GM19463 (cell line): Measurements from ENCODE around the gene FUT2.
"Not testable (repeated sequence)": the region's sequence is repeated elsewhere in the genome, so short reads cannot be mapped to it uniquely, and the experiment has no call there.

ENCODE experiments used
- ATAC-seq: cut with Tn5 transposase; IDR thresholded peaks from one replicate; pipeline ENCODE4 v1.9.1; 2021; ENCODE audit warnings: mild to moderate bottlenecking, moderate library complexity; ENCODE audit not compliant: unreplicated experiment

Gene FUT2

GRCh38 chr19:48670699-48671445 is 24.9 kb upstream of the FUT2 start:
- ATAC-seq, result no peak

DNA sequence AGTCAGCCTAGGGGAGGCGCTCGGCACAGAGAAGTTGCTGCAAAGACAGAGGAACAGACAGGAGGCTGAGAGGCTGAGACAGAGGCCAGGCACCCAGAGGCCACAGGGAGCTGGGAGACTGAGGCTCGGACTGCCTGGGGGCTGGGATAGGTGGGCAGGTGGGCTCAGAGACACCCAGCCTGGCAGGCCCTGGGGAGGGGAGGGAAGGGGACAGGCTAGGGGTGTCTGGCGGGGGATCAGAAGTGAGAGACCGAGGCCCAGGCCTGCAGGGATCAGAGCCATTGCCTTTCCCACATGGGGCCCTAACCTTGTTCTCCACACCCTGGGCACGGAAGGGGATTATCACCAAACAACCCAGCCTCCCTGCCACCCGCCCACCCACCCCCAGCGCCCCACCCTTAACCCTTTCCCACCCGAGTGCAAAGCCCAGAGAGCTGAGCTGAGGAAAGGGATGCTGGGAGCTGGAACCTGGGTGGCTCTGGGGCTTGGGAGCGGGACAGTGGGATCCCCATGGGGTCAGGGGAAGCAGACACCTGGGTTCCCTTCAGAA is 24.2 kb upstream of the FUT2 start:
- no peak for ATAC-seq

DNA sequence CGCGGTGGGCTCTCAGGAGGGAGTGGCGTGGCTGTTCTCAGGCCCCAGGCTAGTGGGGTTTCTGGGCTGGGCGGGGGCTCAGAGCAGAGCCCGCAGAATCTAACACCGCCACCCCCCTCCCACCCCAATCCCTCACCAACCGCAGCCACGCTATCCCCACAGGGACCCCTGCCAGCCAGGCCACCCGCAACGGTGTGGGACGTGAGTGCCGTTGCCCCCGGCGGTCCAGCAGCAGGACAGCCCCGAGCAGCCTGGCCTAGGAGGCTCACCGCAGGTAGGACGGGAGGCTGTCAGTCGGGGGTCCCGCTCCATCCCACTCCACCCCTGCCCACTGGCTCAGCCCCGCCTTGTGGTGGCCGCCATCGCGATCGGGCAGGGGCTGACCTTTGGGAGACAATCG is 22.8 kb upstream of the FUT2 start, which contains the start of gene NTN5:
TSS of gene NTN5 (minus strand) at position 24 of the 400 bp plus-strand sequence. CDS start 2,031 bp downstream, outside the sequence.
- no peak for ATAC-seq

DNA sequence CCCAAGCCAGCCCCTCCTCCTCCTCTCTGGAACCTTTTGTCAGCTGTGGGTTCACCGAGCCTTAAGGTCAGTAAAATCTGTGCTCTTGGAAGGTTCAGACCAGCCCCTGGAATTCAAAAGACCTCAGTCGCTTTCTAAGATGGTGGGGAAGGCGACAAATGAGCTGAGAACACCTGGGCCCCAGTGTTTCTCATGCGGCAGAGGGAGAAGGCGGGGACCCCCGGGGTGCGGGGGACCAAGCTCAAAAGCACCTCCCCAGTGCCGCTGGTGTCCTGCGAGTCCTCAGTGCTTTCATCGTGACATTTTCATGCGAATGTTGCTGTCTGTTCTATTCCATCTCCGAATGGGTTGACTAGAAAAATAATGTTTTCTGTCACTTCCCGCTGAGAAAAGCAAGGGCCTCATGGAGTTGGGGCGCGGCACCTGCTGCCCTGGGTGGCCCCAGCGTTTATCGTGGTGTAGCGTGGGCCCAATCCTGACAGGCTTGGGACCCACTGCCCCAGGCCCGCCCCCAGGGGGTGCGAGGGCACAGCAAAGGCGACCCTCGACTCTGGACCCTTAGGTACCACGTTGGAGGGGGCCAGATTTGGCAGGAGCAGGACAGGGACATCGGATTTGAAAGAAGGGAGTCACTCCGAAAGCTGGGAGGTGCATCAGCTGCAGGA is 22.2 kb upstream of the FUT2 start:
- ATAC-seq, result no peak

DNA sequence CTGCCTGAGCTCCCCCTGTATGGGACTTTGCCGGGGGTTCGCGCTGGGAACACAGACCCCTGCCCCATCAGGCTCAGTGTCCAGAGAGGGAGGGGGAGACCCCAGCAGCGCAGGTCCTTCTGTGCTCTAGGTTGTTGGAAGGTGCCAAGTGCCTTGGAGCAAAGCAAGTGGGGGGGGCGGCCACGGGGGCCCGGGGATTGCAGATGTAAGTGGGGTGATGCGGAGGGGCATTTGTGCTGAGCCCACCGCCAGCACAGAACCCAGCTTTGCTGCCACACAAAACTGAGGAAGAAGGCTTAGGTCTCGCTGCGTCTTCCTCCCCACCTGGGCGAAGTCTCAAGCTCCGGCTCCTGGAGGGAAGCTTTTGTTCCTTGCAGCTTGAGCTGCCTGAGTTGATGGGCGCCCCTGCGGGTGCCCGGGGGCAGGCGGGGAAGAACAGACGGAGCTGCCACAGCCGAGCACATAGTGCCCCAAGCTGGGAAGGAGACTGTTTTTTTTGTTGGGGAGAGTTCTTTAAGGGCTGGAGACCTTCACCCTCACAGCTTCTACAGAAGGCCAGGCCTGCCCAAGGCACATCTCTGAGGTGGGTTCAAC is 21.5 kb upstream of the FUT2 start:
- no peak for ATAC-seq

DNA sequence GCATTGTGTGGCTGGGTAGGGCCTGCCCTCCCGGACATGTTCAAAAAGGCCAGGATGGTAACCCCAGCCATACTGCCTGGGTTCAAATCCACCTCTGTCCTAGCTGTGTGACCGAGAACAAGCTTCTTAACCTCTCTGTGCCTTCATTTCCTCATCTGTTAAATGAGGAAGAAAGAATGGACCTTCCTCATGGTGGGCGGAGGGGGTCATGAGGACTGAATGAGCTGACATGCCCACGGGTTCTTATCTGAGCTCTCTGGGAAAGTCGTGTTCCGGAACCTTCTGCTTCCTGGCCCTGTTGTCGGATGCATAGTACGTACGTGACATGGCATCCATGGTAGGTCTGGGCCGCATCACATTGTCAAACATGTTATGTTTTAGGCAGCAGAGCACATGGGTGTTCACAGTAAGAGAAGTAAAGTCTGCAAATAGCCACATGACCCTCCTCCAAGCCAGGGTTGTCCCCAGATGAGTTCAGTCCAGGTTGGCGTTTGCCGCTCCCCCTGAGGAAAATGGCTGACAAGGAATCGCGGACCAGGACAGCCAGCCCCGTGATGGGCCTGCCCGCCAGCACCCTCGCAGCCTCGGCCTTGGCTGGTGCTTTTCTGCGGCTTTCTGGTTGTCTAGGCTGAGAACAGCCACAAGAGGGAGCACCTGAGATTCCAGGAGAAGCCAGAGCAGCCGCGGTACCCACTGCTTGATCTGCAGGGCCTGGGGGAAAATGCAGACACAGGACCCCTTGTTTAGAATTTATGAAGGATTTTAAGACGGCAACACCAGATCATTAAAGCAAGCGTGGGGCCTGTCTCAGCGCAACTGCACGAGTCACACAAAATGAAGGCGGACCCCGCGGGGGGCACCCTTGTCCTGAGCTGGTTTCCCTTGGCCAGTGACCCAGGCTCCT is 20.6 kb upstream of the FUT2 start:
- no peak for ATAC-seq

GRCh38 chr19:48676487-48676886 is 19.3 kb upstream of the FUT2 start:
- ATAC-seq, result no peak

- no peak for ATAC-seq
These were observed 18.9 kb upstream of the FUT2 start for GRCh38 chr19:48676887-48677286.

- ATAC-seq, result no peak
These were observed 17.6 kb upstream of the FUT2 start for GRCh38 chr19:48678201-48678600.

DNA sequence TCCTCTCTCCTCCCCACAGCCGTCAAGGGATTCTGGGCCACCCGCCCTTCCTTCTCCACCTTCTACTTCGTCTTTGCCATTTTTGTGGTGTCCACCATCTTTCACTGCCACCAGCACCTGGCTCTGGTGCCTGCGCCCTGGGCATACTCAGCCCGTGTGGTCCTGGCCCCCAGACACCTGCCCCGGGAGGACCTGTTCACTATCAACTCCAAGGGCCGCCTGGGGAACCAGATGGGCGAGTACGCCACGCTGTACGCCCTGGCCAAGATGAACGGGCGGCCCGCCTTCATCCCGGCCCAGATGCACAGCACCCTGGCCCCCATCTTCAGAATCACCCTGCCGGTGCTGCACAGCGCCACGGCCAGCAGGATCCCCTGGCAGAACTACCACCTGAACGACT is 15.8 kb upstream of the FUT2 start:
- ATAC-seq, result not testable (repeated sequence)

DNA sequence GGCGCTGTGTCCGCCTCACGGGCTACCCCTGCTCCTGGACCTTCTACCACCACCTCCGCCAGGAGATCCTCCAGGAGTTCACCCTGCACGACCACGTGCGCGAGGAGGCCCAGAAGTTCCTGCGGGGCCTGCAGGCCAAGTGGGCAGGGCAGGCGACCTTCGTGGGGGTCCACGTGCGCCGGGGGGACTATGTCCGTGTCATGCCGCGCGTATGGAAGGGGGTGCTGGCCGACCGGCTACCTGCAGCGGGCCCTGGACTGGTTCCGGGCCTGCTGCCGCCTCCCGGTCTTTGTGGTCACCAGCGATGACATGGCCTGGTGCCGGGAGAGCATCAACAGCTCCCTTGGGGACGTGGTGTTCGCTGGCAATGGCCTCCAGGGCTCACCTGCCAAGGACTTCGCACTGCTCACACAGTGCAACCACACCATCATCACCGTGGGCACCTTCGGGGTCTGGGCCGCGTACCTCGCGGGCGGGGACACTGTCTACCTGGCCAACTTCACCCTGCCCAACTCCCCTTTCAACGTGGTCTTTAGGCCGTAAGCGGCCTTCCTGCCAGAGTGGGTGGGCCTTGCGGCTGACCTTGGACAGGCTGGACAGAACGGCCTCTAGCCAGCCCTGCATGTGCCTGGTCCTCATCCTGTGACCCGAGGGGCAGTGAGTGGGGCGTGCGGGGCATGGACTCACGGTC is 15.2 kb upstream of the FUT2 start:
- ATAC-seq, result no peak

GRCh38 chr19:48681127-48681470 is 14.7 kb upstream of the FUT2 start:
- ATAC-seq, result no peak

DNA sequence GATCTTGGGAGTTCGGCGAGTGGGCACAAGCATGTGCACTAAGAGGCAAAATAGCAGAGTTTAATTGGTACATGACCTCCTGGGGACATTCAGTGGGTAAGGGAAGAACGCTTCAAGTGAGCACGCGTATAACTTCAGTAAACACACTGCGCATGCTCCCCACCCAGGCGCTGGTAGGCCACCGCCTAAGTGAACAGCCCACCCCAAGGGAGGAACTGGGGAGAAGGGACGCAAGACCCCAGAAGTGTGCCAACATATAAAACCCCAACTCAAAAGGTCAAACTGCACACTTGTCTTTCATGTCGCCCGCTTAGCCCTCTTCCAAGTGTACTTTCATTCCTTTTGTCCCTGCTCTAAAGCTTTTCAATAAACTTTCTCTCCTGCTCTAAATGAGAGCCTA is 12.4 kb upstream of the FUT2 start:
- no peak for ATAC-seq

GRCh38 chr19:48685583-48685982 is 10.2 kb upstream of the FUT2 start:
- ATAC-seq, result no peak

GRCh38 chr19:48686088-48686487 is 9.7 kb upstream of the FUT2 start:
- ATAC-seq, result no peak

GRCh38 chr19:48686637-48687036 is 9.1 kb upstream of the FUT2 start:
- ATAC-seq, result not testable (repeated sequence)

- no peak for ATAC-seq
These were observed 8.0 kb upstream of the FUT2 start for GRCh38 chr19:48687776-48688175.

DNA sequence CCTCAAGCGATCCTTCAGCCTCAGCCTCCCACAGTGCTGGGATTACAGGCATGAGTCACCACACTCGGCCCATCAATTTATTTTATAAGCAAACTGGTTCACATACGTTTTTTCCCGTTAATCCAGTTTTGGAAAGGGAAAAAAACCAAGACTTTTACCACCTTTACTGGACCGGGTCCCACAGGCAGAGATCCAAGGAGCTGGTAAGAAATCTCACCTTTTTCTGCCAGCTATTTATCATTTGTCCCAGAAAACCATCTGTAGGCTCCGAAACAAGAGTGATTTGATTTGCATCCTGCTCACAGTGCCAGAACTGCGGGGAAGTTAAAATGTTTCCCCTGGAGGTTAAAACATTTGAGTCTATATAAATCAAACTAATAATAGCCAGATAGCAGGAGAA is 6.3 kb upstream of the FUT2 start:
- no peak for ATAC-seq

GRCh38 chr19:48693629-48694028 is 2.1 kb upstream of the FUT2 start:
- not testable (repeated sequence) for ATAC-seq

GRCh38 chr19:48696353-48697010 is 711 bp downstream of the FUT2 start:
- no peak for ATAC-seq
